Activated CD4-positive, alpha-beta T cell treated with anti-CD3 and anti-CD28 coated beads, Interleukin-2, amount 10 ng/mL, durations not matched to agents 24 days and 14 days (primary cell): ENCODE data around the gene LSM4. TPM values are rescaled to one million over a fixed set of nuclear protein-coding genes. Genes with fewer than 3 reads are reported as not detected.
"Not testable (repeated sequence)": the region's sequence is repeated elsewhere in the genome, so short reads cannot be mapped to it uniquely, and the experiment has no call there.

Source experiments
- DNase-seq: peaks from one replicate; pipeline ENCODE4 v3.0.0; 2022
- H3K27ac Mint-ChIP-seq: one replicate; pipeline ENCODE4 v1.8.0; 2022; ENCODE audit warnings: mild to moderate bottlenecking, mixed read lengths
- H3K27me3 Mint-ChIP-seq: one replicate; pipeline ENCODE4 v1.8.0; 2022; ENCODE audit warnings: mixed read lengths
- H3K36me3 Mint-ChIP-seq: one replicate; pipeline ENCODE4 v1.8.0; 2022; ENCODE audit warnings: low read depth, mild to moderate bottlenecking, mixed read lengths
- H3K4me1 Mint-ChIP-seq: one replicate; pipeline ENCODE4 v1.8.0; 2021; ENCODE audit warnings: mixed read lengths
- H3K4me3 Mint-ChIP-seq: one replicate; pipeline ENCODE4 v1.8.0; 2022; ENCODE audit warnings: mild to moderate bottlenecking, moderate library complexity, mixed read lengths
- H3K9me3 Mint-ChIP-seq: one replicate; pipeline ENCODE4 v1.8.0; 2021; ENCODE audit warnings: mixed read lengths
- intact Hi-C: fragments of 100-400 bp; cut with micrococcal nuclease; formaldehyde crosslinking; loops from one replicate; pipeline ENCODE4 v1.15.1; 2023
- total RNA-seq: library from RNA; stranded (reverse); gene quantifications from 2 replicates; pipeline ENCODE4 v1.2.3, GENCODE V29; 2022

The LSM4 gene
- total RNA-seq, result 217 and 225 TPM in 2 replicates

- Mint-ChIP-seq H3K4me3 (peak within 1 kb of the TSS; percentile 96), H3K27me3 (no peaks in the 10 kb centered on the region), H3K27ac (peak within 1 kb of the TSS; percentile 95), H3K36me3 (peaks cover 29% of the 10 kb centered on the region), H3K4me1 (peaks cover 48% of the 10 kb centered on the region), H3K9me3 (no peaks in the 10 kb centered on the region)
- peak; percentile 100 for DNase-seq
- intact Hi-C loops, result loop anchor here (1.0 to 2.0 kb wide), 5 partner anchors 19 to 130 kb away; partner anchors contain the start of genes MPV17L2 and RAB3A
These were observed at the start of gene LSM4 for GRCh38 chr19:18322759-18323460. Gene LSM4 (minus strand): TSS chr19:18323076. CDS start chr19:18323020, 56 bp downstream.

DNA sequence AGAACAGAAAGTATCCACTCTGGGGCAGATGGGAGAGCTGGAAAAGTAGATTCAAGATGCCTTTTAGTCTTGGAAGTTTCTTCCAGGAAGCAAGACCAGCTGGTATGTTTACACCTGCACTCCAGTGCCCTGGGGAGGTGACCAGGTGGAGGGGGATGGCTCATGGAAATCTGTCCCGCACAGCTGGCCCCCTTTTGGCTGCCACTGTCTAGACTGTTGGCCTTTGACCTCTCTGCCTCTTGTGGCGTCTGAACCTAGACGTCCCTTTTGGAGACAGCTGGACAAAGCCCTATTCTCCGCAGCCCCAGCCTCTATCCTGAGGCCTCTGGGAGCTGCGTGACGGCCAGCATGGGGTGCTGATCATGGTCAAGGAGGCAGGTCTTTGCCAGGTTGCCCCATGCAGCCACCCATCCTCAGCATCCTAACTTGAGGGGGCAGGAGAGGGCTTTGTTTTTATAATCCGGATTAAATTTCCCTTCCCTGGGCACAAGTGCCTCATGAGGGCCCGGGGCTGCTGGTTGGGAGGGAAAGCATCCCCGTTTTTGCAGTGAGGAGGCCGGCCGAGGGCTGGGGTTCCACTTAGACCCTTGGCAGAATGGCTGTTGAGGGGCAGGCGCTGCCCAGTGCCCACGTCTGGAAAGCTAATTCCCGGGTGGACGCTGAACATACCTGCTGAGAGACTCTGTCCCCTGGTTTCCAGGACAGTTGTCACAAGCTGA, 45.8 kb upstream of the LSM4 start:
- no peak for DNase-seq
- H3K4me1 Mint-ChIP-seq, result peaks cover 3% of the 10 kb centered on the region
- H3K36me3 Mint-ChIP-seq, result peaks cover 12% of the 10 kb centered on the region
- no peaks in the 10 kb centered on the region for H3K9me3 Mint-ChIP-seq
- H3K4me3 Mint-ChIP-seq, result no peak overlapping the region
- no peak overlapping the region for H3K27ac Mint-ChIP-seq
- intact Hi-C loops, result no loop called here
- H3K27me3 Mint-ChIP-seq, result no peaks in the 10 kb centered on the region

- Mint-ChIP-seq H3K27me3 (no peaks in the 10 kb centered on the region), H3K27ac (no peak overlapping the region), H3K36me3 (peaks cover 21% of the 10 kb centered on the region), H3K4me1 (no peaks in the 10 kb centered on the region), H3K4me3 (no peak overlapping the region), H3K9me3 (no peaks in the 10 kb centered on the region)
- DNase-seq, result no peak
- intact Hi-C loops, result no loop called here
These were observed 43.2 kb upstream of the LSM4 start for GRCh38 chr19:18366021-18366435.

DNA sequence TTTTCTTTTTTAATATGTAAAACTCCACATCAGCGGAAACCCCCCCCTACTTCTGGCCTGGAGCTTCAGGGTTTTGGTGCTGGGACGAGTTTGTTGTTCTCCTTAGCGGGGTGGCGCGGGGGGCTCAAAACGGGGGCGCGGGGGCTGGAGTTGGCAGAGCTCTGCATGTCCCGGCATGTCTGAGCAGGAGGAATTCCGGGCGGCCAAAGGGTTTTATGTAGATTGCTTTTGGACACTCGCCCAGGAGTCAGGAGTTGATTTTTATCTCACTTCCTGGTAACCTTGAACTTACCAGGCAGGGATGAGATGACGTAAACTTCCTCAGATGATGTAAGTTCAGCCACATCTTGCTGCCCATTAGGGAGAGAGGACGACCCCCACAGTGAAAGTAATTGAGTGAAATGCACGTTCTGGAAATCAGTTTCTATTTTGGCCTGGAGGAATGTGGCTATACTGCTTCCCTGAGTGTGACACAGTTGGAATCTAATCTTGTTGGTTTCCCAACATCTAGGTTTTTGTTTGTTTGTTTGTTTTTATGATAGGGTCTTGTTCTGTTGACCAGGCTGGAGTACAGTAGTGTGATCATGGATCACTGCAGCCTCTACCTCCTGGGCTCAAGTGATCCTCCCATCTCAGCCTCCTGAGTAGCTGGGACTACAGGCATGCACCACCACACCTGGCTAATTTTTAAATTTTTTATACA, 42.1 kb upstream of the LSM4 start:
- intact Hi-C loops, result no loop called here
- Mint-ChIP-seq H3K4me3 (no peak overlapping the region), H3K27ac (no peak overlapping the region), H3K9me3 (no peaks in the 10 kb centered on the region), H3K36me3 (peaks cover 21% of the 10 kb centered on the region), H3K4me1 (no peaks in the 10 kb centered on the region), H3K27me3 (no peaks in the 10 kb centered on the region)
- DNase-seq, result no peak

- DNase-seq, H3K27me3 Mint-ChIP-seq, H3K9me3 Mint-ChIP-seq, intact Hi-C loops, H3K27ac Mint-ChIP-seq, H3K4me3 Mint-ChIP-seq, H3K4me1 Mint-ChIP-seq: not testable (repeated sequence)
- H3K36me3 Mint-ChIP-seq, result peaks cover 23% of the 10 kb centered on the region
These were observed 41.5 kb upstream of the LSM4 start for GRCh38 chr19:18364277-18364825.

DNA sequence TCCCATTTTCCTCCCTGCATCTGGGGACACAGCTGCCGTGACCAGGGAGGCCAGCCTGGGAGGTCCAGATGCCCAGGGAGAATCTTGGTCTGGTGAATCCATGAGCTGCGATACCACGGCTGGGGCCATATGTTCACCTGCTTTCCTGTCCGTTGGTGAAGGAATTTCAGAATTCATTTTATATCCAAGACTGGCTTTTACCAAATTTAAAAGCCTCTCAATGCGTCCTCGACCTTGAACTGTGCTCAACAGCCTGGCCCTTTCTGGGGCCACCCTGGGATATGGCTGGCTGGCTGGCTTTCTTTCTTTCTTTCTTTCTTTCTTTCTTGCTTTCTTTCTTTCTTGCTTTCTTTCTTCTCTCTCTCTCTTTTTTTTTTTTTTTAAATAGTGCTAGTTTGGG, 40.9 kb upstream of the LSM4 start:
- no peaks in the 10 kb centered on the region for H3K27me3 Mint-ChIP-seq
- DNase-seq, result no peak
- no peaks in the 10 kb centered on the region for H3K9me3 Mint-ChIP-seq
- no peak overlapping the region for H3K27ac Mint-ChIP-seq
- intact Hi-C loops, result no loop called here
- peaks cover 28% of the 10 kb centered on the region for H3K36me3 Mint-ChIP-seq
- H3K4me1 Mint-ChIP-seq, result no peaks in the 10 kb centered on the region
- H3K4me3 Mint-ChIP-seq, result no peak overlapping the region

DNA sequence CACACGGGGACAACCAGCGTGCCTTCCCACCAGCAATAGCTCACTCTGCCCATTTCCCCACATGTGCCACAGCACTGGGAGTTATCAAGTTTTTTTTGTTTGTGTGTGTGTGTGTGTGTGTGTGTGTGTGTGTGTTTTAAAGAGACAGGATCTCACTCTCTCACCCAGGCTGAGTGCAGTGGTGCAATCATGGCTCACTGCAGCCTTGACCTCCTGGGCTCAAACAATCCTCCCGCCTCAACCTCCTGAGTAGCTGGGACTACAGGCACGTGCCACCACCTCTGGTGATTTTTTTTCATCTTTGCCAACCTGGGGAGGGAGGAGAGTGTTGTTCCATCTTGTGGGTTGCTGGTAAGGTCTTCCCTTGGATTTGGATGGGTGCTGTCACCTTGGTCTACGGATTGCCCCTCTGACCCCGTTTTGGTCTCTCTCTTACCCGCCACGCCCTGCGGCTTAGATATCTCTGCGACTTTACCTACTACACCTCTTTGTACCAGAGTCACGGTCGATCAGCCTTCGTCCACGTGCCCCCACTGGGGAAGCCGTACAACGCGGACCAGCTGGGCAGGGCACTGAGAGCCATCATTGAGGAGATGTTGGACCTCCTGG, 40.2 kb upstream of the LSM4 start:
- Mint-ChIP-seq H3K9me3 (no peaks in the 10 kb centered on the region), H3K27me3 (no peaks in the 10 kb centered on the region), H3K4me1 (no peaks in the 10 kb centered on the region), H3K27ac (no peak overlapping the region), H3K4me3 (no peak overlapping the region), H3K36me3 (peaks cover 34% of the 10 kb centered on the region)
- intact Hi-C loops, result no loop called here
- DNase-seq, result no peak

DNA sequence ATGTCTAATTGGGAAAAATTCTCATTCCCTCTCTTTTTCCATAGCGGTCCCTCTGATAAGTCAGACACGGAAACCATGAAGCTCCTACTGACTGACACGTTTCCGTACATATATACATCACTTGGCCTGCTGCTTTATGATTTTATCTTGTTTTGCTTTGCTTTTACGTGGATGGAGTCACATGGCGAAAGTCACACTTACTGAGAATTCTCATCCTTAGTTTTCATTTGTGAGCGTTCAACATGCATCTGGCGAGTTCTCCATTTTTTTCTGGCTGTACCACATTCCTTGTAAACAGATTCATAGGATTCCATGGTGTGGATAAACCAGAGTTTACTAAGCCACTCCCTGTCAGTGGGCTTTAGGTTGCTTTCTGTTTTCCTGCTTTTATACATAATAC, 38.8 kb upstream of the LSM4 start:
- DNase-seq, result no peak
- Mint-ChIP-seq H3K4me3 (no peak overlapping the region), H3K27ac (no peak overlapping the region), H3K9me3 (no peaks in the 10 kb centered on the region), H3K4me1 (no peaks in the 10 kb centered on the region), H3K27me3 (no peaks in the 10 kb centered on the region), H3K36me3 (peaks cover 45% of the 10 kb centered on the region)
- intact Hi-C loops, result no loop called here

DNA sequence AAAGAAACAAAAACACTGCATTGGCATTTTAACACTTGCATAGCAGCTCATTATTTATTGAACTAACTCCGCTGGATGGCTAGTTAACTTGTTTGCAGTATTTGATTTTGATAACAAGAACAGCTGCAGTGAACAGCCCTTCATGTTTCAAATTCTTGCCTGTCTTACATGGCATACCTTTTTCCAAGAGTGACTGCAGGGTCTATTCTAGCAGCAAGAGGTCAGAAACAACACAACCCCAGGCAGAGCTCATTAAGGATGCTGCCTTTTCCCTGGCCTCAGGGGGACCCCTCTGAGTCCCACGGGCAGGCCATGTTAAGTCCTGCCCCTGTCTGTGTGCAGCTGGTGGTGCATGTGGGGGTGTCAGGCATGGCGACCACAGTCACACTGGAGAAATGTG, 34.2 kb upstream of the LSM4 start:
- H3K36me3 Mint-ChIP-seq, result peaks cover 33% of the 10 kb centered on the region
- no peak overlapping the region for H3K27ac Mint-ChIP-seq
- no peaks in the 10 kb centered on the region for H3K4me1 Mint-ChIP-seq

DNA sequence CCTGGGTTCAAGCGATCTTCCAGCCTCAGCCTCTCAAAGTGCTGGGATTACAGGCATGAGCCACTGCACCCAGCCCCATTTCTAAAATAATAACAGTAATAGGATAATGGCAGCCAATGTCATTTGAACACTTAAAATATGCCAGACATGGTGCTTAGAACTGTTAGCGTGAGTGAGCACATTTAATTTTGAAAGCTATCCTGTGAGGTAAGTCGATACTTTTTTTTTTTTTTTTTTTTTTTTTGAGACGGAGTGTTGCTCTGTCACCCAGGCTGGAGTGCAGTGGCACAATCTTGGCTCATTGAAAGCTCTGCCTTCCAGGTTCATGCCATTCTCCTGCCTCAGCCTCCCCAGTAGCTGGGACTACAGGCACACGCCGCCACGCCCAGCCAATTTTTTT, 31.9 kb upstream of the LSM4 start:
- H3K9me3 Mint-ChIP-seq, H3K27me3 Mint-ChIP-seq, H3K27ac Mint-ChIP-seq, intact Hi-C loops, H3K4me3 Mint-ChIP-seq, H3K4me1 Mint-ChIP-seq, DNase-seq: not testable (repeated sequence)
- peaks cover 28% of the 10 kb centered on the region for H3K36me3 Mint-ChIP-seq

More for the DNA sequence above, 34.2 kb upstream of the LSM4 start:
- Mint-ChIP-seq H3K4me3 (no peak overlapping the region), H3K27me3 (no peaks in the 10 kb centered on the region), H3K9me3 (no peaks in the 10 kb centered on the region)
- intact Hi-C loops, result no loop called here
- DNase-seq, result no peak

- Mint-ChIP-seq H3K27ac (no peak overlapping the region), H3K4me1 (no peaks in the 10 kb centered on the region), H3K36me3 (peaks cover 20% of the 10 kb centered on the region), H3K4me3 (no peak overlapping the region), H3K27me3 (no peaks in the 10 kb centered on the region), H3K9me3 (no peaks in the 10 kb centered on the region)
- no peak for DNase-seq
- intact Hi-C loops, result no loop called here
These were observed 30.6 kb upstream of the LSM4 start for GRCh38 chr19:18353378-18354005.

GRCh38 chr19:18351544-18351943, 28.7 kb upstream of the LSM4 start:
- no peak for DNase-seq
- H3K36me3 Mint-ChIP-seq, result peaks cover 6% of the 10 kb centered on the region
- H3K4me1 Mint-ChIP-seq, result no peaks in the 10 kb centered on the region
- H3K9me3 Mint-ChIP-seq, result no peaks in the 10 kb centered on the region
- no peak overlapping the region for H3K4me3 Mint-ChIP-seq
- H3K27me3 Mint-ChIP-seq, result no peaks in the 10 kb centered on the region
- no peak overlapping the region for H3K27ac Mint-ChIP-seq
- intact Hi-C loops, result no loop called here

DNA sequence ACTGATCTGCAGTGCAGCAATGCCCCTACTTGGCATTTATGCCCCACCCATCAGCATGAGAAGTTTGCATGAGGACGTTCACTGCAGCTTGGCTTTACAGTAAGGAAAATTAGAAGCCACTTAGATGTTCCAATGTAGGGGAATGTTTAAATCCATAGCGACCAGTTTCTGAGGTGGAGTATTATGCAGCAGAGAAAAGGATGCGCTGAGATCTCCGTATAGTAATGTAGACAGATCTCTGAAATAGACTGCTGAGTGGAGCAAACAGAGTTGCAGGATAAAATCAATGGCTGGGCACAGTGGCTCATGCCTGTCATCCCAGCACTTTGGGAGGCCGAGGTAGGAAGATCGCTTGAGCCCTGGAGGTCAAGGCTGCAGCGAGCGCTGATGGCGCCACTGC, 27.6 kb upstream of the LSM4 start:
- no peak for DNase-seq
- H3K27ac Mint-ChIP-seq, result no peak overlapping the region
- H3K4me1 Mint-ChIP-seq, result no peaks in the 10 kb centered on the region
- intact Hi-C loops, result no loop called here
- H3K9me3 Mint-ChIP-seq, result no peaks in the 10 kb centered on the region
- peaks cover 9% of the 10 kb centered on the region for H3K36me3 Mint-ChIP-seq
- H3K4me3 Mint-ChIP-seq, result no peak overlapping the region
- no peaks in the 10 kb centered on the region for H3K27me3 Mint-ChIP-seq
